Activated CD4-positive, alpha-beta T cell treated with anti-CD3 and anti-CD28 coated beads, Interleukin-2, amount 50 U/mL, for 4 hours (primary cell): ENCODE data around the gene UBE2E3.
"Not testable (repeated sequence)": the region's sequence is repeated elsewhere in the genome, so short reads cannot be mapped to it uniquely, and the experiment has no call there.

ENCODE experiments used
- DNase-seq, 2 experiments: peaks; one replicate each; pipeline ENCODE4 v3.0.0-alpha.2; 2020

The UBE2E3 gene

GRCh38 chr2:181037922-181038321, 57.5 kb downstream of the UBE2E3 start:
- DNase-seq, result no peak

DNA sequence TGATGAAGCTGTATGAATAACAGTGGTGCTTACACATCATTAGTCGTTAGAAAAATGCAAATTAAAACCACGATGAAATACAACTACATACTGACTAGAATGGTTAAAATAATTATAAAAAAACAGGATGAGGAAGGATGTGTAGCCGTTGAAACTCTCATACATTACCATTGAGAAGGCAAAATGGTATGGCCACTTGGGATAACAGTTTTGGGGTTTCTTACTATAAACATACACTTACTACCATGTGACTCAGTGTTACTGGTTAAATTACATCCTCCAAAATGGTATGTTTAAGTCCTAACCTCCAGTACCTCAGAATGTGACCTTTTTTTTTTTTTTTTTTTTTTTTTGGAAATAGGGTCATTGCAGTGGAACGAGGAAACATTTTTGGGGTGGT, 58.4 kb downstream of the UBE2E3 start:
- DNase-seq, result no peak

DNA sequence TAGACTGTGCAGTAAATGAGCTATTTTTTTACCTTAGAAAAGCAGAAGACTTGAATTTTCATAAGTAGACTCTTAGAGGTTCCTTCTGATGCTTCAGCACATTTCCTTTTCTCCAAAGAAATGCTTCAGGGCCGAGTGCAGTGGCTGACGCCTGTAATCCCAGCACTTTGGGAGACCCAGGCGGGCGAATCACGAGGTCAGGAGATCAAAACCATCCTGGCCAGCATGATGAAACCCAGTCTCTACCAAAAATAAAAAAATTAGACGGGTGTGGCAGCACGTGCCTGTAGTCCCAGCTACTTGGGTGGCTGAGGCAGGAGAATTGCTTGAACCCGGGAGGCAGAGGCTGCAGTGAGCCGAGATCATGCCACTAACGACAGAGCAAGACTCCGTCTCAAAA, 60.4 kb downstream of the UBE2E3 start:
- DNase-seq, result not testable (repeated sequence)

GRCh38 chr2:181041661-181042060, 61.3 kb downstream of the UBE2E3 start:
- DNase-seq, result no peak

GRCh38 chr2:181042706-181043105, 62.3 kb downstream of the UBE2E3 start:
- no peak for DNase-seq

GRCh38 chr2:181046833-181047232, 66.4 kb downstream of the UBE2E3 start:
- DNase-seq, result no peak

DNA sequence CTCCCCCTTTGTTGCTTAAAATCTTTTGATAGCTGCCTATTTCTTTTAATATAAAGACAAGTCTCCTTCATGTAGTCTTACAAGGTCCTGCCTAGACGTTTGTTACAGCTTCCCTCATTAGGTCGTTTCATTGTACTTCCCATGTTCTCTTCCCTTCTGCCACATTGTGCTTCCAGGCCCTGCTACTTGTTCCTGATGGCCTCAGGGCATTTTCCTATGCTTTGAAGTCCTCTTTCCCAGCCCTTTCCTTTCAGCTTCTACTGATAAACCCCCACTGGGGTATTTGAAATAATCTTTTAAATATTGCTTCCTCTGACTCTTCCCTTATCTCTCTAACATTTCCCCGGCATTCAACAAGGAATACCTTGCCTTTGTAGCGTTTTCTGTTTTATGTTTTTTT, 67.4 kb downstream of the UBE2E3 start:
- no peak for DNase-seq

DNA sequence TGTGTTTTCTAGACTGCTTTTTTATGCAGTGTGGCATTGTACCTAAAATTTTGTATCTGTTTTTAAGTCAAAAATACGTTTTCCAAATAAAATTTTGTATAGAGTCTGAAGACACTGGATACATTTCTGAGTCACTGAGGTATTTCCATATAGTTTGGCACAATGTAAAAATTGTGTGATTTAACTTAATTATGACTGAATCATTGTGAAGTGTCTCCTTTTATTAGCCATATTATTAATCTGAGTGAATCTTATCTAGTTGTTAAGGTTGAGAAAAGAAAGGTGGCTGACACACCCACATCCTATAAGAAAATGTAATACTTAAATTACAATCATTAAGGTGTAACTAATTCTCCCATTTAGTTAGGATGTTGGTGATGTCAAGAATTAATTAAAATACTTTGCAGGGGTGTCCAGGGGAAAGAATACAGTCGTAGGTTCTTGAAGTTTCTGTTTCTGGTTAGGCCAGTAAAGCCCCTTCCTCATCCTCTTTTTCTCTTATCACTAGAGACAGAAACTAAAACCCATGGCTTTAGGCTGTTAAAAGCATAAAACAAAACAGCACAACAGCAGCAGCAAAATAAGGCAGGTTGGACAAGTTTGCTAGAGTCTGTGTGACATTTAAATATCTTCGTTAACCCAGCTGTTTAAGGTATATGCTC, 71.6 kb downstream of the UBE2E3 start:
- DNase-seq, result no peak

GRCh38 chr2:181052523-181052891, 72.1 kb downstream of the UBE2E3 start:
- no peak for DNase-seq

- no peak for DNase-seq
These were observed 73.9 kb downstream of the UBE2E3 start for GRCh38 chr2:181054256-181054655.

- DNase-seq, result no peak
These were observed 74.4 kb downstream of the UBE2E3 start for GRCh38 chr2:181054843-181055242.

DNA sequence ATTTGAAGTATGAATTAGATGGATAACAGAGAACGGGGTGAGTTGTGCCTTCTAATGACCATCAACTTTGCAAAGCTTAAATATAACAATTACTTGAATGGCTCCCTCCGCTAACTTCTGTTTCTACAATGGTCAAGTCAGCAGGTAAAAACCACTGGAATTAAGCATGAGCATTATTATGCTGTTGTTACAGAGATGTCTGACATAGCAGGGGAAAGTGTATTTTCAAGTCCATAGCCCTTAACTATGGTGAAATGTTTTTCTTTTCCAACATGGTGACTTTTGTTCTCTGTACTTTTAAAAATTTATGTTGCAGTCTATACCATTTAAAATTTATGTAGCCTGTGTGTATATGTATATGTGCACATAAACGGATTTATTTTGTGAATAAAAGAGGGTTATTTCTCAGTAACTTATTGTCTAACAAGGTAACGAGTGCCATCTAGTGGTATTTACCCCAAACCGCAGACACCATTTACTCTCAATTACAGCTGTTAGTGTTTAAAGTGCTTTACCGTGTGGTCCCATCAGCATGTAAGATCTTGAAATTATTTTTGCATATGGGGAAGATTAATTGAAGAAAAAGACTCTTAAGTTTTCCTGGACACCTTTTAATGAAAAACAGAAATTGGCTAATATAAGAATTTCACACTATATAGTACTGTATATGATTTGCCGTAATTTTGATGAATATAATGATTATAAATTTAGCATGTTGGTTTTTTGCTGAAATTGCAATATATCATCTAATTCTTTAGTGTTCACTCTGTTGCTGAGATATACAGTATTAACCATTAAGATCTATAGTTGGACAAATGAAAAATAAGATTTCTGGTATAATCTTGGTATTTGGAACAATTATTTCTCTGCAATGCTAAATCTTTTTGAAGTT, 78.2 kb downstream of the UBE2E3 start:
- DNase-seq, result peak; percentile 16 to 32

DNA sequence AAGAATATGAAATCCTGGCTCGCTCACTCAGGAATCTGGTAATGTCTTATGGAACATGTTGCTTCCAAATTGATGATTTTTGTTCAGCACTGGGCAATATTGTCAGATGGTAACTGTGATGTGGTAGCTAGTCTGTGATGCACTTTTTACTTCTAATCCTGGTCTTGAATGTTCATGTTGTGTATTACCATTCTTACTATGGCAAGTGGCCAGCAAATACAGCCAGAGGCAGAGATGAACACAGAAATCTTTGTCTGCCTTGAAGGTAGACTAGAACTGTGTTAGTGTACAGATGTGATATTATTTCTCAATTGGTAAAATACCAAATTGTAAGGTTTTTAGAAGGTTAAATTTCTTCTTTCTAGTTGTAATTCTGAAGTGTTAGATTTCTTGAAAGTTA, 83.3 kb downstream of the UBE2E3 start:
- no peak for DNase-seq

- DNase-seq, result no peak
These were observed 85.1 kb downstream of the UBE2E3 start for GRCh38 chr2:181065458-181065857.

- no peak for DNase-seq
These were observed 85.9 kb downstream of the UBE2E3 start for GRCh38 chr2:181066333-181066732.

GRCh38 chr2:181070119-181070835, 89.9 kb downstream of the UBE2E3 start:
- DNase-seq, result no peak

GRCh38 chr2:181070836-181071200, 90.4 kb downstream of the UBE2E3 start:
- no peak for DNase-seq

GRCh38 chr2:181072486-181073235, 92.3 kb downstream of the UBE2E3 start:
- DNase-seq, result no peak

DNA sequence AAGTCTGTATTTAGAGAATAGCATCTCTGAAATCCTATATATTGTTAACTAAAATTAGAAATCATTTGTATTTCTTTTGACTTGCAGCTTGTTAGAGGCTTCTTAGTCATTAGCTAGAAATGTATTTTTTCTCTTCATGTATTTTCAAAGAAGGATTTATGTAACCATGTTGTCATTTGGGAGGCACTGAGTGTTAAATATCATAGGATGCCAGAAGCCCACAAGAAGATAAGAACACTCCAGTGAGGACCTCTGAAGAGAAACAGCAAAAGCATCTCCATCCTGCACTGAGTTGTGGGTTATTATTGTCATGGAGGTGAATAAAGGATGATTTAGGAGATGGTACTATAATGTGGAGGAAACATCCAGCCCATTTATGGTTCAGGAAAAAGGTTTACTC, 93.5 kb downstream of the UBE2E3 start:
- no peak for DNase-seq

- no peak for DNase-seq
These were observed 94.1 kb downstream of the UBE2E3 start for GRCh38 chr2:181074457-181074856.

DNA sequence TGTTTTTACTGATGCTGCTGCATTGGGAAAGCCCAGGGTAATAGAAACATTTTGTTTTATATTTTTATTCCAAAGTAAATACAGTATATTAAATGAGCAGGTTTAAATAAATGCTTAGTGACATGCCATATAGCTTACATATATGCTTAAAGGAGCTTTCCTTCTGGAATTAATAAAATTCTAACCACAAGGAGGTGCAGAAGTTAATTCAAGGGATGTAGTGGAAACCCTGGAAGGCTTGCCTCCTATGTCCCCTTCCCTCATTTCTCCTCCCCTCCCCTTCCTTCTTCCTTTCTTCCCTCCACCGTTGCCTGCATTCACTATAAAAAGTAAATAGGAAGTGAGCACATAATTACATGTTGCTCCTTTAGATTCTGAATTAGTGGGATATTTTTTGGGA, 96.3 kb downstream of the UBE2E3 start:
- DNase-seq, result no peak

GRCh38 chr2:181077128-181077709, 96.8 kb downstream of the UBE2E3 start:
- no peak for DNase-seq

- no peak for DNase-seq
These were observed 102.7 kb downstream of the UBE2E3 start for GRCh38 chr2:181083140-181083539.
